Right ventricle myocardium superior (tissue), 1 donor: Measurements from ENCODE around the gene PPP1R3C. TPM values are rescaled to one million over a fixed set of nuclear protein-coding genes. Genes with fewer than 3 reads are reported as not detected.

Experiments used
- ATAC-seq: fragments of 200-7000 bp; cut with Tn5 transposase; one replicate; pipeline ENCODE4 v1.9.1; 2020; ENCODE audit warnings: mild to moderate bottlenecking; ENCODE audit not compliant: poor library complexity
- DNase-seq: peaks from one replicate; pipeline ENCODE4 v3.0.0-alpha.2; 2020
- intact Hi-C: fragments of 100-400 bp; cut with DNase I; formaldehyde crosslinking; loops from one replicate; pipeline ENCODE4 v1.11.2; 2022
- total RNA-seq: library from RNA; stranded (reverse); fragmentation: NEBNext Ultra II Directional; extraction: Animal tissue kit (Norgen Biotek cat#: 25700); gene quantifications from one replicate; pipeline ENCODE4 v1.2.1, GENCODE V29; 2021
- donor health status: DM: no; HTN: yes; CAD: no; lungs with severe emphysema.

The PPP1R3C gene
- total RNA-seq, 1 donor from 2014 or later = 135 TPM

GRCh38 chr10:91605968-91606367, 26.9 kb downstream of the PPP1R3C start:
- no peak for ATAC-seq
- no peak for DNase-seq
- intact Hi-C loops = no loop called here

GRCh38 chr10:91604553-91605534, 28.0 kb downstream of the PPP1R3C start:
- no peak for ATAC-seq
- intact Hi-C loops = no loop called here

GRCh38 chr10:91603931-91604331, 28.9 kb downstream of the PPP1R3C start:
- DNase-seq = no peak
- no peak for ATAC-seq
- intact Hi-C loops = no loop called here

More at GRCh38 chr10:91604553-91605534, 28.0 kb downstream of the PPP1R3C start:
- DNase-seq = no peak

- intact Hi-C loops = no loop called here
- ATAC-seq = no peak
- no peak for DNase-seq
Observed at GRCh38 chr10:91602868-91603568, 29.9 kb downstream of the PPP1R3C start.

- intact Hi-C loops = no loop called here
- ATAC-seq = no peak
- no peak for DNase-seq
Observed at GRCh38 chr10:91602449-91602848, 30.4 kb downstream of the PPP1R3C start.

GRCh38 chr10:91601212-91601611, 31.7 kb downstream of the PPP1R3C start:
- no peak for DNase-seq
- intact Hi-C loops = no loop called here
- ATAC-seq = no peak

GRCh38 chr10:91598211-91598977, 34.5 kb downstream of the PPP1R3C start:
- DNase-seq (no peak), ATAC-seq (no peak)
- intact Hi-C loops = no loop called here

GRCh38 chr10:91597197-91597881, 35.5 kb downstream of the PPP1R3C start:
- intact Hi-C loops = no loop called here
- no peak for DNase-seq
- ATAC-seq = peak; percentile 39

- no peak for ATAC-seq
- intact Hi-C loops = no loop called here
- DNase-seq = no peak
Observed at GRCh38 chr10:91596825-91597196, 36.1 kb downstream of the PPP1R3C start.

- DNase-seq (no peak), ATAC-seq (no peak)
- intact Hi-C loops = no loop called here
Observed at GRCh38 chr10:91593834-91594233, 39.0 kb downstream of the PPP1R3C start.

- ATAC-seq (no peak), DNase-seq (no peak)
- intact Hi-C loops = no loop called here
Observed at GRCh38 chr10:91593366-91593765, 39.5 kb downstream of the PPP1R3C start.

GRCh38 chr10:91592266-91592975, 40.5 kb downstream of the PPP1R3C start:
- no peak for DNase-seq
- intact Hi-C loops = no loop called here
- ATAC-seq = peak; percentile 31

GRCh38 chr10:91591797-91592174, 41.1 kb downstream of the PPP1R3C start:
- DNase-seq = no peak
- intact Hi-C loops = no loop called here
- ATAC-seq = no peak

- DNase-seq (peak; percentile 62), ATAC-seq (peak; percentile 67)
- intact Hi-C loops = no loop called here
Observed at GRCh38 chr10:91590904-91591796, 41.7 kb downstream of the PPP1R3C start.

- ATAC-seq (peak; percentile 5), DNase-seq (peak; percentile 66)
- intact Hi-C loops = no loop called here
Observed at GRCh38 chr10:91590142-91590903, 42.5 kb downstream of the PPP1R3C start.

GRCh38 chr10:91589658-91590035, 43.2 kb downstream of the PPP1R3C start:
- DNase-seq = no peak
- peak; percentile 1 for ATAC-seq
- intact Hi-C loops = no loop called here
